Heart right ventricle (tissue), 16 donors: ENCODE data around the gene PEX16. TPM values are rescaled to one million over a fixed set of nuclear protein-coding genes. Genes with fewer than 3 reads are reported as not detected.
A peak's percentile ranks its signal among the peaks of the same experiment; 100 is the strongest.

Experiments used
- ATAC-seq, 8 donors: fragments of 200-7000 bp; cut with Tn5 transposase; one replicate each; pipeline ENCODE4 v1.9.1; 2020; ENCODE audit warnings: mild to moderate bottlenecking in 8 of 8, moderate library complexity in 8 of 8, moderate number of reproducible peaks in 1 of 8
- DNase-seq, 2 donors: peaks; one replicate each; pipeline ENCODE4 v3.0.0-alpha.2; 2020
- H3K27ac ChIP-seq, 10 donors: fragments of 200-600 bp; sonication (generic) in 2 of 10; one replicate each; pipeline versions ENCODE4 v1.5.0 to v1.8.0; 2020 to 2022; ENCODE audit warnings: mild to moderate bottlenecking in 3 of 10
- H3K27me3 ChIP-seq, 7 donors: fragments of 200-600 bp; one replicate each; pipeline ENCODE4 v1.8.0; 2021 to 2022; ENCODE audit warnings: mild to moderate bottlenecking in 2 of 7
- H3K36me3 ChIP-seq, 9 donors: fragments of 200-600 bp; sonication (generic) in 1 of 9; one replicate each; pipeline versions ENCODE4 v1.5.0 to v1.8.0; 2020 to 2022; ENCODE audit warnings: mild to moderate bottlenecking in 2 of 9
- H3K4me1 ChIP-seq, 9 donors: fragments of 200-600 bp; sonication (generic) in 1 of 9; one replicate each; pipeline versions ENCODE4 v1.5.0 to v1.8.0; 2020 to 2022; ENCODE audit warnings: mild to moderate bottlenecking in 4 of 9
- H3K4me3 ChIP-seq, 10 donors: fragments of 200-600 bp; sonication (generic) in 2 of 10; one replicate each; pipeline versions ENCODE4 v1.5.0 to v1.8.0; 2020 to 2022; ENCODE audit warnings: mild to moderate bottlenecking in 7 of 10, moderate library complexity in 2 of 10
- H3K9me3 ChIP-seq, 11 donors: fragments of 200-600 bp in 10 of 11; sonication (generic) in 2 of 11; one replicate each; pipeline versions ENCODE4 v1.5.0 to v1.8.0; 2013 to 2022; ENCODE audit warnings: mild to moderate bottlenecking in 2 of 11, control low read depth in 1 of 11, moderate library complexity in 1 of 11
- WGBS, 2 donors: extraction: QIAGEN DNeasy Blood & Tissue Kit; methylation state at CpG; one replicate each; pipeline ENCODE4 v1.1.7; 2013; ENCODE audit warnings: inconsistent platforms in 1 of 2; 5-methylcytosine and 5-hydroxymethylcytosine counted together
- intact Hi-C, 10 donors: fragments of 100-400 bp; cut with DNase I; formaldehyde crosslinking; loops; one replicate each; pipeline versions ENCODE4 v1.11.1 to v1.14.2; 2022
- polyA plus RNA-seq, 2 donors: library from polyadenylated mRNA; stranded (reverse); fragments of 200-250 nt; gene quantifications; one replicate each; pipeline ENCODE4 v1.2.3, GENCODE V29; 2013
- total RNA-seq, 10 donors: library from RNA; stranded (reverse); fragmentation: NEBNext Ultra II Directional in 3 of 10; extraction: Animal tissue kit (Norgen Biotek cat#: 25700) in 3 of 10; gene quantifications; one replicate each; pipeline versions ENCODE4 v1.2.1 to v1.2.4, GENCODE V29; 2021 to 2023
- TF ChIP-seq, protein P1 (sequence below), 9 donors: fragments of 200-600 bp; sonication (generic) in 2 of 9; IDR thresholded peaks; one replicate each; pipeline versions ENCODE4 v1.5.0 to v1.8.0; 2021 to 2022; ENCODE audit warnings: antibody characterized with exemption in 9 of 9, mild to moderate bottlenecking in 5 of 9, moderate library complexity in 1 of 9
- donor health status: Arrhythmogenic right ventricular cardiomyopathy.
- donor health status: ischemic (EF 13 %, LVEDD 7.1; RV severe dilation, severe dysfunction).
- donor health status: healthy with polysubstance abuse.
- donor health status: DM: no; HTN: yes; CAD: no.
- donor health status: DM: no; HTN: no; CAD: no.
- donor health status: ischemic (EF 25% LVEDD 6.9; RV normal size, moderate dysfunction).
- donor health status: ischemic (EF 25% LVEDD 5.7; RV mildly dilated, moderate dysfunction).
- donor health status: healthy.
- donor health status: DM: yes; HTN: yes; CAD: no.
- donor health status: Ischemic cardiomyopathy.
- donor health status: ischemic (EF 35%, LVEDD 5.7; RV mildly dilated, moderate dysfunction).
- donor health status: nonischemic (EF 11% LVEDD 7.7; RV severe dilation, severe dysfunction).
- donor health status: DM: yes; HTN: yes; CAD: no.
- donor health status: PGD.
- donor health status: ischemic (EF 29% LVEDD 5.4; RV normal size, mild dysfunction).
- donor health status: nonischemic (EF 23%, LVEDD 6.1; RV moderate dilation, normal function).

The PEX16 gene
- total and polyA plus RNA-seq, 12 donors, result 10.8 to 25.4 (median 13.9) TPM

DNA sequence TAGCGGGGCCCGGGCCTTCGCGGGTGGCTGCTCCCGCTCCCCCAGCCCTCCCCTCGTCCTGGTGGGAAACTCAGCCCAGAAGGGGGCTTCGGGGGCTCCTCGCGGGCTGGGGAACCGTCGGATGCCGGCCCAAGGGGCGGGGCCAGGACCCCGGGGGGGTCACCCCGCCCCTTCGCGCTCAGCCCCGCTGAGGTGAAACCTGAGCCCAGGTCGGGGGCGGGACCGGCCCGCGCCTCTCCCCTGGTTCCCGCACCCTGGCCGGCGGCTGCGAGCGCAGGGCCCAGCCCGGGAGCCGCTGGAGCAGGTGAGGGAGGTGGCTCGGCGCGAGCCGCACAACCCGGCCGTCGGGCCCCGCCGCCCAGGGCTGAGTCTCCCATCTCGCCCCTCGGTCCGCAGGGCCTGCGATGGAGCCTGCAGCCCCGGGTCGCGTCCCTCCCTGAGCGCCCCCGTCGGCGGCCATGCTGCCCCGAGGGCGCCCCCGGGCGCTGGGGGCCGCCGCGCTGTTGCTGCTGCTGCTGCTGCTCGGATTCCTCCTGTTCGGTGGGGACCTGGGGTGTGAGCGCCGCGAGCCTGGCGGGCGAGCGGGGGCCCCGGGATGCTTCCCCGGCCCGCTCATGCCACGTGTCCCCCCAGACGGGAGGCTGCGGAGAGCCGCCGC is 4.9 kb upstream of the PEX16 start, which contains the start of gene LARGE2:
TSS of gene LARGE2 (plus strand) at position 232 of the 658 bp plus-strand sequence. CDS start at position 459, 227 bp downstream.
- Histone ChIP-seq H3K4me3 (peak within 1 kb of the TSS; percentile 15 to 46 (median 28)), H3K4me1 (peaks cover 6 to 46% (median 23%) of the 10 kb centered on the region in 9 donors), H3K9me3 (no peaks in the 10 kb centered on the region), H3K27me3 (peaks cover 0 to 34% (median 27%) of the 10 kb centered on the region in 7 donors), H3K27ac (no peak within 1 kb of the TSS), H3K36me3 (no peaks in the 10 kb centered on the region)
- no peak for DNase-seq
- WGBS, 2 donors, result 2 to 3% methylated on average over 59 to 73 of the region's 73 CpGs
- TF ChIP-seq, protein P1, sequence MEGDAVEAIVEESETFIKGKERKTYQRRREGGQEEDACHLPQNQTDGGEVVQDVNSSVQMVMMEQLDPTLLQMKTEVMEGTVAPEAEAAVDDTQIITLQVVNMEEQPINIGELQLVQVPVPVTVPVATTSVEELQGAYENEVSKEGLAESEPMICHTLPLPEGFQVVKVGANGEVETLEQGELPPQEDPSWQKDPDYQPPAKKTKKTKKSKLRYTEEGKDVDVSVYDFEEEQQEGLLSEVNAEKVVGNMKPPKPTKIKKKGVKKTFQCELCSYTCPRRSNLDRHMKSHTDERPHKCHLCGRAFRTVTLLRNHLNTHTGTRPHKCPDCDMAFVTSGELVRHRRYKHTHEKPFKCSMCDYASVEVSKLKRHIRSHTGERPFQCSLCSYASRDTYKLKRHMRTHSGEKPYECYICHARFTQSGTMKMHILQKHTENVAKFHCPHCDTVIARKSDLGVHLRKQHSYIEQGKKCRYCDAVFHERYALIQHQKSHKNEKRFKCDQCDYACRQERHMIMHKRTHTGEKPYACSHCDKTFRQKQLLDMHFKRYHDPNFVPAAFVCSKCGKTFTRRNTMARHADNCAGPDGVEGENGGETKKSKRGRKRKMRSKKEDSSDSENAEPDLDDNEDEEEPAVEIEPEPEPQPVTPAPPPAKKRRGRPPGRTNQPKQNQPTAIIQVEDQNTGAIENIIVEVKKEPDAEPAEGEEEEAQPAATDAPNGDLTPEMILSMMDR (IDR thresholded peaks at IDR 0.05), result no peak
- intact Hi-C loops, result no loop called here
- ATAC-seq, result no peak

DNA sequence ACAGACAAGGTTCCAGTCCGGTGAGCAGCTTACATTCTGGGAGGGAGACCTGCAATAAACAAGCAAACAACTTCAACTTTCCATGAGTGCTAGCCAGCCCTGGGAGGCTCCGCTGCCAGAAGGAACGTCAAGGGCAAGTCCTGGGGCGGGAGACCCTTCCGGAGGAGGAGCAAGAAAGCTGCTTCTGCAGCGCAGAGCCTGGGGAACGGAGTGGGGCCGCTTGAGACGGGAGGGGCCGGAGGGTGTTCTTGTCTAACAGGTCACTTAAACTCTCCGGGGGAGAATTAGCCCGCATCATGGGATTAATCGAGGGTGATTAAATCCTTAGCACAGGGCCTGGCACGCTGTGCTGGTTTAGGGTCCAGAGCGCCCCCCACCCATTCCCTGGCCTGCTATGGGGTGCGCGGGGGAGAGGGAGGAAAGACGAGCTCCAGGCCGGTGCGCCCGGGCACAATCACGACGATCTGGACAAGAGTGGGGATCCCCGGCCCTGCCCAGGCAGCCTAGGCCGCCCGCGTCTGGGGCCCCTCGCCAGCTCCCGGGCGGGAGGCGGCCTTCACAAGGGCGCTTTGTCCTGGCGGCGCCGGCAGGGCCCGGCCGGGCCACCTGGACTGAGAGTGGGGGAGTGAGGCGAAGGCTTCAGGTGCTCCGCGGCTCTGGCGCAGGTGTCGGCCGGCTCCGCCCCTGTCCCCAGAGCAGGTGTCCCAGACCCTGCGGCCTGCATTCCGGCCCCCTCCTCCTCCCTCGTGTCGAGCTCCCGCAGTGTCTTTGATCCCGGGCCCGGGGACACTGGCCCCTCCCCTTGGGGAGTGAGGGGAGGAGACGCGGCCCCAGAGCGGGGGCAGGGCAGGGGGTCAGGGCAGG is 4.1 kb upstream of the PEX16 start:
- ATAC-seq (no peak), DNase-seq (no peak)
- no peaks in the 10 kb centered on the region for H3K9me3 ChIP-seq
- no peaks in the 10 kb centered on the region for H3K36me3 ChIP-seq
- intact Hi-C loops, result no loop called here
- TF ChIP-seq, protein P1 (IDR thresholded peaks at IDR 0.05), result no peak
- peaks cover 0 to 34% (median 27%) of the 10 kb centered on the region in 7 donors for H3K27me3 ChIP-seq
- no peak overlapping the region for H3K27ac ChIP-seq
- WGBS, 2 donors, result 24 to 36% methylated on average over 53 to 54 of the region's 54 CpGs
- H3K4me3 ChIP-seq, result peak overlapping the region; percentile 15 to 46 (median 28)
- peaks cover 10 to 51% (median 29%) of the 10 kb centered on the region in 9 donors for H3K4me1 ChIP-seq

DNA sequence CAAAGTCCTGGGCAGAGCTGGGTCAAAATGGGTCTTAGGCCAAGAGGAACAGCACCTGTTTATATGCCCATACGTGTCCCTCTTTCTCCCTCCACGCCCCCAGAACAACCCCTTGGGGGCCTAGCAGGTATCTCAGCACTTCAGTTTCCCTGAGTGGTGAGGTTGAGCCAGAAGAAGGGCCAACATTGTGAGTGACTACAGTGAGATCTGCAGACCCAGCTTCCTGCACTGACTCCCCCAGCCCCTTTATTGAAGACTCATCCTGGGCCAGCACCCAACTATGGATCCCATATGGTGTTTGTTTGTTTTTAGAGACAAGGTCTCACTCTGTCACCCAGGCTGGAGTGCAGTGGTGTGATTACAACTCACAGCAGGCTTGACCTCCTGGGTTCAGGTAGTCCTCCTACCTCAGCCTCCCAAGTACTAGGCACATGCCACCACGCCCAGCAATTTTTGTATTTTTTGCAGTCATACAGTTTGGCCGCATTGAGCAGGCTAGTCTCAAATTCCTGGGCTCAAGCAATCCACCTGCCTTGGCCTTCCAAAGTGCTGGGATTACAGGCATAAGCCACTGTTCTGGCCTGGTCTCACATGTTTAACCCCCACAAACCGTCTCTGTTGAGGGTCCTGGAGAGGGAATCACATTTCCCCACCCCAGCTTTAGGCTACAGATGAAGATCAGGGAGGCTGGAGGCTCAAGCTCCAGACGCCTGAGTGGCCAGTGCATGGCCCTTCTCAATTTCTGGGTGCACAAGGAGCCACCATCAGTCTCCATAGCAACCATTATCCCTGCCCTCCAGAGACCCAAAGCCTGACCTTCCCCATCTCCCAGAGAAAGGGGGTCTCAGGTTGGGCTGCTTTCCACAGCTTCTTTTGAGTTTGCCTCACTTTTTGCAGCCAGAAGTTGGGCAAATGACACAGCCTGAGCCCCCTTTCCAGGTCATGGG is 3.1 kb upstream of the PEX16 start:
- Histone ChIP-seq H3K27me3 (peaks cover 0 to 34% (median 27%) of the 10 kb centered on the region in 7 donors), H3K36me3 (peaks cover 0 to 5% (median 0%) of the 10 kb centered on the region in 9 donors), H3K4me3 (no peak overlapping the region), H3K4me1 (peaks cover 15 to 61% (median 37%) of the 10 kb centered on the region in 9 donors), H3K27ac (peak overlapping the region in 5 of 10 donors; percentile 37 to 71 (median 39)), H3K9me3 (no peaks in the 10 kb centered on the region)
- TF ChIP-seq, protein P1 (IDR thresholded peaks at IDR 0.05), result no peak
- 83 to 91% methylated on average over 6 of the region's 6 CpGs for WGBS, 2 donors
- ATAC-seq, result no peak
- intact Hi-C loops, result no loop called here
- DNase-seq, result no peak
